K562 (cell line): Measurements from ENCODE around the gene TSPAN14.

Experiments used
- ARID4B ChIP-seq: sonication (generic); formaldehyde crosslinking; IDR thresholded peaks from 2 replicates; pipeline ENCODE4 v1.8.0; 2022; ENCODE audit warnings: mild to moderate bottlenecking, missing genetic modification reagents
- ELK3 ChIP-seq: fragments of 450-650 bp; formaldehyde crosslinking; IDR thresholded peaks from 2 replicates; pipeline ENCODE4 v1.4.0; 2020; ENCODE audit warnings: mild to moderate bottlenecking
- EZH2 ChIP-seq: IDR thresholded peaks from 2 replicates; pipeline ENCODE4 v1.6.1; 2012; ENCODE audit warnings: low read depth, mild to moderate bottlenecking, inconsistent platforms, low read length, borderline replicate concordance
- ZBED1 ChIP-seq: IDR thresholded peaks from 2 replicates; pipeline ENCODE4 v1.6.1; 2014
- ZNF133 ChIP-seq: fragments of 250-450 bp; sonication (Bioruptor Pico); IDR thresholded peaks from 2 replicates; pipeline ENCODE4 v1.4.0; 2020; ENCODE audit warnings: mild to moderate bottlenecking

DNA sequence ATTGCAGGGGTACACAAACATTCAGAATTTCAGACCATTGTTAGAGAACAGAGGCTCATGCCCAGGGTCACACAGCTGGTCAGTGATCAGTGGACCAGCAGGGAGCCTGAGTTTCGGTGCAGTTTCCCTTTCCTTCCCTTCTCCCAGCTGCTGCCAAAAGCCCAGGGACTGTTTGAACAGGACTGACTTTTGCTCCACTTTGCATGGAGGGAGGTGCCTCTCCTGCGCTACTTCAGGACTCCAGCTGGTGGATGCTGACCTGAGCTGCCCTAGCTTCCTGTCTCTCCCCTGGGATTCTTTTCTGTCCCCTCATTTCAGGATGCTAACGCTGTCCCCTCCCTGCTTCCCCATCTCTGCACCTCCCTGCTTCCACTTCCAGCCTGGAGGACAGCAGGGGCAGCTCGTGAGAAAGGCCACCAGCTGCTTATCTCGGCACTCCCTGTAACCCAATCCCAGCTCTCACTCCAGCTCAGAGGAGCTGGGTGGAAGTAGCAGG, 98.1 kb downstream of the TSPAN14 start:
- TF ChIP-seq ZBED1 (no peak), ELK3 (no peak), ZNF133 (CRISPR knock-in tag) (no peak), ARID4B (CRISPR knock-in tag) (no peak), EZH2 (no peak)
